Measurements from ENCODE around the gene ST6GALNAC5.

DNA sequence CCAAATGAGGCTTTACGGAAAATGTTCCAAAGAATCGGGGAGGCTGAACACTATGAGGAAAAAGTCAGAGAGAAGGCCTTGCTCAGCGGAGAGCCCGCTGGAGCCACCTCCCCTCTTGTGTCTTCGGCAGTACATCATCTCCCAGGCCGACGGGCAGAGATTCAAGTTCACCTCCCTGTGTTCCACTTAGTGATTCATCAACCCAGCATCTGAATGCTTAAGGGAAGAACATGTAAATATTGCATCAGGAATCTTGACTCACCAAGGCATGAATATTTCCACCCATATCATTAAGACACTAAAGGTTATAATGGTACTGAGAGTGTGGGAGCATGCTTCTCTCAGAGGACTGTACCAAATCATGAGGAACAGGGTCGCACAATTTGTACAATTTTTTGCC, 172.5 kb downstream of the ST6GALNAC5 start:
- TF ChIP-seq, protein P1, sequence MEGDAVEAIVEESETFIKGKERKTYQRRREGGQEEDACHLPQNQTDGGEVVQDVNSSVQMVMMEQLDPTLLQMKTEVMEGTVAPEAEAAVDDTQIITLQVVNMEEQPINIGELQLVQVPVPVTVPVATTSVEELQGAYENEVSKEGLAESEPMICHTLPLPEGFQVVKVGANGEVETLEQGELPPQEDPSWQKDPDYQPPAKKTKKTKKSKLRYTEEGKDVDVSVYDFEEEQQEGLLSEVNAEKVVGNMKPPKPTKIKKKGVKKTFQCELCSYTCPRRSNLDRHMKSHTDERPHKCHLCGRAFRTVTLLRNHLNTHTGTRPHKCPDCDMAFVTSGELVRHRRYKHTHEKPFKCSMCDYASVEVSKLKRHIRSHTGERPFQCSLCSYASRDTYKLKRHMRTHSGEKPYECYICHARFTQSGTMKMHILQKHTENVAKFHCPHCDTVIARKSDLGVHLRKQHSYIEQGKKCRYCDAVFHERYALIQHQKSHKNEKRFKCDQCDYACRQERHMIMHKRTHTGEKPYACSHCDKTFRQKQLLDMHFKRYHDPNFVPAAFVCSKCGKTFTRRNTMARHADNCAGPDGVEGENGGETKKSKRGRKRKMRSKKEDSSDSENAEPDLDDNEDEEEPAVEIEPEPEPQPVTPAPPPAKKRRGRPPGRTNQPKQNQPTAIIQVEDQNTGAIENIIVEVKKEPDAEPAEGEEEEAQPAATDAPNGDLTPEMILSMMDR (IDR thresholded peaks at IDR 0.05 in 2 of 3, conservative IDR thresholded peaks at IDR 0.05 in 1 of 3; ENCODE audit: control insufficient read depth in 2 of 3, extremely low read depth in 1 of 3, insufficient read depth in 1 of 3, low read depth in 3 of 3, low read length in 3 of 3): no peak
- no peak for TF ChIP-seq ZSCAN29 (IDR thresholded peaks at IDR 0.05)
- TF ChIP-seq POLR2AphosphoS5 (IDR thresholded peaks at IDR 0.05; ENCODE audit: low read length): no peak
- no peak for TF ChIP-seq RAD21 (IDR thresholded peaks at IDR 0.05; ENCODE audit: insufficient read depth, low read depth, low read length)
